H9 (cell line): Measurements from ENCODE around the gene POLN. TPM values are rescaled to one million over a fixed set of nuclear protein-coding genes. Genes with fewer than 3 reads are reported as not detected.

Experiments
- DNase-seq: peaks from one replicate; pipeline ENCODE4 v3.0.0-alpha.2; 2017
- H2AFZ ChIP-seq: one replicate; pipeline ENCODE4 v1.6.1; 2013; ENCODE audit warnings: mild to moderate bottlenecking, low read length, control low read depth, moderate library complexity
- H2AK5ac ChIP-seq: 2 replicates; pipeline ENCODE4 v1.6.1; 2013; ENCODE audit warnings: low read length, control low read depth, mixed read lengths; ENCODE audit not compliant: insufficient read length
- H2BK120ac ChIP-seq: one replicate; pipeline ENCODE4 v1.6.1; 2013; ENCODE audit warnings: low read depth, mild to moderate bottlenecking, low read length, control low read depth, inconsistent platforms; ENCODE audit not compliant: poor library complexity, severe bottlenecking
- H2BK12ac ChIP-seq: 2 replicates; pipeline ENCODE4 v1.6.1; 2013; ENCODE audit warnings: low read length, control low read depth, mixed read lengths, low read depth; ENCODE audit not compliant: insufficient read length
- H2BK15ac ChIP-seq: 2 replicates; pipeline ENCODE4 v1.6.1; 2013; ENCODE audit warnings: low read depth, low read length, control low read depth
- H2BK20ac ChIP-seq: one replicate; pipeline ENCODE4 v1.6.1; 2013; ENCODE audit warnings: low read depth, mild to moderate bottlenecking, low read length, control low read depth, inconsistent platforms; ENCODE audit not compliant: poor library complexity, severe bottlenecking
- H2BK5ac ChIP-seq: 2 replicates; pipeline ENCODE4 v1.6.1; 2013; ENCODE audit warnings: low read length, control low read depth, mixed read lengths; ENCODE audit not compliant: insufficient read length
- H3K14ac ChIP-seq: 2 replicates; pipeline ENCODE4 v1.6.1; 2013; ENCODE audit warnings: low read length, control low read depth; ENCODE audit not compliant: insufficient read depth
- H3K18ac ChIP-seq: 2 replicates; pipeline ENCODE4 v1.6.1; 2013; ENCODE audit warnings: low read depth, mild to moderate bottlenecking, mixed read lengths, low read length, control low read depth; ENCODE audit not compliant: insufficient read length
- H3K23ac ChIP-seq: 2 replicates; pipeline ENCODE4 v1.6.1; 2013; ENCODE audit warnings: low read length, control low read depth, mixed read lengths, low read depth; ENCODE audit not compliant: insufficient read length
- H3K23me2 ChIP-seq: 2 replicates; pipeline ENCODE4 v1.6.1; 2013; ENCODE audit warnings: low read depth, mild to moderate bottlenecking, mixed read lengths, low read length, control low read depth; ENCODE audit not compliant: insufficient read length, poor library complexity, severe bottlenecking
- H3K27ac ChIP-seq: 2 replicates; pipeline ENCODE4 v1.5.1; 2013; ENCODE audit warnings: low read length, control low read depth, mixed read lengths, low read depth; ENCODE audit not compliant: insufficient read length
- H3K27me3 ChIP-seq: 2 replicates; pipeline ENCODE4 v1.6.1; 2013; ENCODE audit warnings: low read length, control low read depth, inconsistent platforms; ENCODE audit not compliant: insufficient read depth
- H3K4ac ChIP-seq: 2 replicates; pipeline ENCODE4 v1.6.1; 2013; ENCODE audit warnings: low read depth, mild to moderate bottlenecking, control low read depth, inconsistent platforms, low read length, moderate library complexity
- H3K4me1 ChIP-seq: 2 replicates; pipeline ENCODE4 v1.6.1; 2013; ENCODE audit warnings: low read length, control low read depth, inconsistent platforms; ENCODE audit not compliant: insufficient read depth
- H3K4me2 ChIP-seq: 2 replicates; pipeline ENCODE4 v1.6.1; 2013; ENCODE audit warnings: low read length, control low read depth, mixed read lengths; ENCODE audit not compliant: insufficient read length, insufficient read depth
- H3K56ac ChIP-seq: 2 replicates; pipeline ENCODE4 v1.6.1; 2013; ENCODE audit warnings: low read depth, mild to moderate bottlenecking, mixed read lengths, low read length, control low read depth; ENCODE audit not compliant: insufficient read length
- H3K79me1 ChIP-seq: 2 replicates; pipeline ENCODE4 v1.6.1; 2013; ENCODE audit warnings: low read depth, mild to moderate bottlenecking, moderate library complexity, low read length, control low read depth, inconsistent platforms; ENCODE audit not compliant: insufficient read depth, poor library complexity, severe bottlenecking
- H3K79me2 ChIP-seq: 2 replicates; pipeline ENCODE4 v1.6.1; 2013; ENCODE audit warnings: low read length, control low read depth, inconsistent platforms; ENCODE audit not compliant: insufficient read depth
- H3K9ac ChIP-seq: 2 replicates; pipeline ENCODE4 v1.6.1; 2013; ENCODE audit warnings: low read length, control low read depth, mixed read lengths; ENCODE audit not compliant: insufficient read length; ENCODE audit errors: extremely low read depth
- H3K9me3 ChIP-seq: one replicate; pipeline ENCODE4 v1.6.1; 2013; ENCODE audit warnings: low read depth, low read length, inconsistent platforms; ENCODE audit not compliant: control insufficient read depth
- H3T11ph ChIP-seq: one replicate; pipeline ENCODE4 v1.6.1; 2013; ENCODE audit warnings: mild to moderate bottlenecking, low read length, control low read depth, inconsistent platforms
- H4K20me1 ChIP-seq: one replicate; pipeline ENCODE4 v1.6.1; 2013; ENCODE audit not compliant: control insufficient read depth, insufficient read length, insufficient read depth
- H4K5ac ChIP-seq: 2 replicates; pipeline ENCODE4 v1.6.1; 2013; ENCODE audit warnings: low read depth, mild to moderate bottlenecking, mixed read lengths, low read length, control low read depth; ENCODE audit not compliant: insufficient read length
- H4K8ac ChIP-seq: replicated peaks from 2 replicates; pipeline ENCODE4 v1.6.1; 2013; ENCODE audit warnings: low read length, control low read depth, mixed read lengths, low read depth; ENCODE audit not compliant: insufficient read length
- H4K91ac ChIP-seq: 2 replicates; pipeline ENCODE4 v1.6.1; 2013; ENCODE audit warnings: low read depth, mild to moderate bottlenecking, moderate library complexity, mixed read lengths, low read length, control low read depth; ENCODE audit not compliant: insufficient read length
- H3K27ac Mint-ChIP-seq, 3 experiments: 2 replicates in 2 of 3; 3 replicates in 1 of 3; pipeline ENCODE4 v1.8.0; 2020 to 2021; ENCODE audit warnings: mixed read lengths in 3 of 3, mild to moderate bottlenecking in 1 of 3, moderate library complexity in 1 of 3
- H3K27me3 Mint-ChIP-seq: 2 replicates; pipeline ENCODE4 v1.8.0; 2021; ENCODE audit warnings: low read depth, mild to moderate bottlenecking, moderate library complexity, mixed read lengths
- H3K36me3 Mint-ChIP-seq, 3 experiments: 2 replicates in 2 of 3; 3 replicates in 1 of 3; pipeline ENCODE4 v1.8.0; 2020 to 2021; ENCODE audit warnings: low read depth in 3 of 3, mixed read lengths in 3 of 3; ENCODE audit not compliant: insufficient read depth in 1 of 3
- H3K4me1 Mint-ChIP-seq, 2 experiments: 2 replicates each; pipeline ENCODE4 v1.8.0; 2020; ENCODE audit warnings: mixed read lengths in 2 of 2
- H3K4me3 Mint-ChIP-seq, 2 experiments: 2 replicates in 1 of 2; 3 replicates in 1 of 2; pipeline ENCODE4 v1.8.0; 2020 to 2021; ENCODE audit warnings: mild to moderate bottlenecking in 2 of 2, mixed read lengths in 2 of 2, moderate library complexity in 1 of 2
- H3K9me3 Mint-ChIP-seq, 2 experiments: 2 replicates in 1 of 2; 3 replicates in 1 of 2; pipeline ENCODE4 v1.8.0; 2020; ENCODE audit warnings: mild to moderate bottlenecking in 2 of 2, mixed read lengths in 2 of 2, moderate library complexity in 1 of 2
- WGBS: extraction: QIAGEN DNeasy Blood & Tissue Kit; methylation state at CpG from one replicate; pipeline ENCODE4 v1.1.7; 2013; ENCODE audit warnings: missing lambda C conversion rate, low lambda C conversion rate, mixed read lengths; ENCODE audit not compliant: insufficient read length; ENCODE audit errors: extremely low coverage; 5-methylcytosine and 5-hydroxymethylcytosine counted together
- total RNA-seq: library from RNA; stranded (reverse); gene quantifications from 2 replicates; pipeline ENCODE4 v1.2.1, GENCODE V29; 2021
- TF ChIP-seq, protein P1 (sequence below): fragments of 200-600 bp; sonication (generic); conservative IDR thresholded peaks from 3 replicates; pipeline ENCODE4 v1.8.0; 2021; ENCODE audit warnings: antibody characterized with exemption, mild to moderate bottlenecking

Gene POLN
- total RNA-seq, 1 experiment from 2014 or later, result 0.74 TPM

DNA sequence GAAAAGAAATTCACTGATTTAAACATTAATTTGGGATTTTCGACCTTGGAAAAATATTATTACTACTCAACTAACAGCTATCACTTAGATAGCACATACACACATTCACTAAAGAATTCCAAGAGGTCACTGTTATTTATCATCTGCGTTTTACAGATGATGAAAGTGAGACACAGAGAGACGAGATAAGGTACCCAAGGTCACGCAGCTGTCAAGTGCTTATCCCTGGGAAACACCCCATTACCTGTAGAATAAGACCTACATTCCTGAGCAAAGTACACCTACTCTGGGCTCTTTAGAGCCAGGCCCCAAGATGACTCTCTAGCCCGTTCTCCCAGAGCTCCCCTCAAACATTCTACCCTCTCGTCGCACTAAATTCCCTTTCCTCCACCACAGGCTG lies 48.6 kb downstream of the POLN start:
- H2AK5ac ChIP-seq, result no peak overlapping the region
- no peaks in the 10 kb centered on the region for H3K27me3 ChIP-seq
- H3K23ac ChIP-seq, result no peak overlapping the region
- TF ChIP-seq, protein P1, sequence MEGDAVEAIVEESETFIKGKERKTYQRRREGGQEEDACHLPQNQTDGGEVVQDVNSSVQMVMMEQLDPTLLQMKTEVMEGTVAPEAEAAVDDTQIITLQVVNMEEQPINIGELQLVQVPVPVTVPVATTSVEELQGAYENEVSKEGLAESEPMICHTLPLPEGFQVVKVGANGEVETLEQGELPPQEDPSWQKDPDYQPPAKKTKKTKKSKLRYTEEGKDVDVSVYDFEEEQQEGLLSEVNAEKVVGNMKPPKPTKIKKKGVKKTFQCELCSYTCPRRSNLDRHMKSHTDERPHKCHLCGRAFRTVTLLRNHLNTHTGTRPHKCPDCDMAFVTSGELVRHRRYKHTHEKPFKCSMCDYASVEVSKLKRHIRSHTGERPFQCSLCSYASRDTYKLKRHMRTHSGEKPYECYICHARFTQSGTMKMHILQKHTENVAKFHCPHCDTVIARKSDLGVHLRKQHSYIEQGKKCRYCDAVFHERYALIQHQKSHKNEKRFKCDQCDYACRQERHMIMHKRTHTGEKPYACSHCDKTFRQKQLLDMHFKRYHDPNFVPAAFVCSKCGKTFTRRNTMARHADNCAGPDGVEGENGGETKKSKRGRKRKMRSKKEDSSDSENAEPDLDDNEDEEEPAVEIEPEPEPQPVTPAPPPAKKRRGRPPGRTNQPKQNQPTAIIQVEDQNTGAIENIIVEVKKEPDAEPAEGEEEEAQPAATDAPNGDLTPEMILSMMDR, result no peak
- Mint-ChIP-seq H3K9me3 (no peaks in the 10 kb centered on the region), H3K27me3 (no peaks in the 10 kb centered on the region), H3K4me3 (no peak overlapping the region), H3K27ac (no peak overlapping the region), H3K4me1 (peaks cover under 1 to 3% of the 10 kb centered on the region in 2 experiments; a peak in 2 of 4 replicates), H3K36me3 (no peaks in the 10 kb centered on the region)
- no peak overlapping the region for H2BK120ac ChIP-seq
- H2BK5ac ChIP-seq, result no peak overlapping the region
- no peak overlapping the region for H4K91ac ChIP-seq
- H3K9me3 ChIP-seq, result no peaks in the 10 kb centered on the region
- H2AFZ ChIP-seq, result no peak overlapping the region
- DNase-seq, result no peak
- H3K4ac ChIP-seq, result no peak overlapping the region
- H3K4me2 ChIP-seq, result no peak overlapping the region
- no peak overlapping the region for H3T11ph ChIP-seq
- no peaks in the 10 kb centered on the region for H3K4me1 ChIP-seq
- no peak overlapping the region for H4K8ac ChIP-seq
- H3K27ac ChIP-seq, result no peak overlapping the region
- no peak overlapping the region for H2BK12ac ChIP-seq
- H3K23me2 ChIP-seq, result no peaks in the 10 kb centered on the region
- H3K14ac ChIP-seq, result no peak overlapping the region
- H4K20me1 ChIP-seq, result no peaks in the 10 kb centered on the region
- H2BK15ac ChIP-seq, result no peak overlapping the region
- H4K5ac ChIP-seq, result no peak overlapping the region
- no peak overlapping the region for H3K56ac ChIP-seq
- no peak overlapping the region for H2BK20ac ChIP-seq
- no peaks in the 10 kb centered on the region for H3K79me2 ChIP-seq
- no peaks in the 10 kb centered on the region for H3K79me1 ChIP-seq
- H3K18ac ChIP-seq, result no peak overlapping the region
- no CpG with 5 or more reads among the region's 7 CpGs for WGBS
- no peak overlapping the region for H3K9ac ChIP-seq
